K562 (cell line): Measurements from ENCODE around the gene CAPN6.

Experiments used
- FOS ChIP-seq: IDR thresholded peaks from 3 replicates; pipeline ENCODE4 v1.6.1; 2011; ENCODE audit not compliant: insufficient read length; ENCODE audit errors: extremely low read depth
- FOSL1 ChIP-seq: fragments of 200-800 bp; sonication (Bioruptor generic); conservative IDR thresholded peaks from 2 replicates; pipeline ENCODE4 v1.6.1; 2016; ENCODE audit warnings: missing genetic modification characterization, missing compliant biosample characterization
- TF ChIP-seq, protein P1 (sequence below), 3 experiments: IDR thresholded peaks in 2 of 3; conservative IDR thresholded peaks in 1 of 3; 2 replicates each; pipeline ENCODE4 v1.5.1; 2011 to 2012; ENCODE audit warnings: low read length in 3 of 3, mild to moderate bottlenecking in 3 of 3, control low read depth in 2 of 3, improper control_type of control experiment in 1 of 3, inconsistent platforms in 1 of 3, low read depth in 1 of 3, mixed read lengths in 1 of 3, moderate library complexity in 1 of 3; ENCODE audit not compliant: insufficient read depth in 2 of 3

DNA sequence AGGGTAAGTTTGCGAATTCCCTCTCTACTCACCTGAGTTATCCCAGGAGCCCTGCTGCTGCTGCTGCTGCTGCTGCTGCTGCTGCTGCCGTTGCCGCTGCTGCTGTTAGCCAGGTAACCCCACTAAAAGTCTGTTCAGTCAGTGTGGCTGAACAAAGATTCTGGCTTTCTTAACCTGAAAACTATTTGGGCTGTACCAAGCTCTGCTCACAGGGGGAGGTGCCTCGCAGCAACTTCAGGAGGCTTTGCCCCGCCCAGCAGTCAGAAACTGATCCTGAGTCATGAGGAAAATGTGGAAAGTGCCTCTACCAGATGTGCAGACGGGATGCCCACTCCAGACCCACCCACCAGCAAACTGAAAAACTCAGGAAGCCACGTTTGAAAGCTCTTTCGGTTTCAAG, at the start of gene CAPN6:
- TF ChIP-seq, protein P1, sequence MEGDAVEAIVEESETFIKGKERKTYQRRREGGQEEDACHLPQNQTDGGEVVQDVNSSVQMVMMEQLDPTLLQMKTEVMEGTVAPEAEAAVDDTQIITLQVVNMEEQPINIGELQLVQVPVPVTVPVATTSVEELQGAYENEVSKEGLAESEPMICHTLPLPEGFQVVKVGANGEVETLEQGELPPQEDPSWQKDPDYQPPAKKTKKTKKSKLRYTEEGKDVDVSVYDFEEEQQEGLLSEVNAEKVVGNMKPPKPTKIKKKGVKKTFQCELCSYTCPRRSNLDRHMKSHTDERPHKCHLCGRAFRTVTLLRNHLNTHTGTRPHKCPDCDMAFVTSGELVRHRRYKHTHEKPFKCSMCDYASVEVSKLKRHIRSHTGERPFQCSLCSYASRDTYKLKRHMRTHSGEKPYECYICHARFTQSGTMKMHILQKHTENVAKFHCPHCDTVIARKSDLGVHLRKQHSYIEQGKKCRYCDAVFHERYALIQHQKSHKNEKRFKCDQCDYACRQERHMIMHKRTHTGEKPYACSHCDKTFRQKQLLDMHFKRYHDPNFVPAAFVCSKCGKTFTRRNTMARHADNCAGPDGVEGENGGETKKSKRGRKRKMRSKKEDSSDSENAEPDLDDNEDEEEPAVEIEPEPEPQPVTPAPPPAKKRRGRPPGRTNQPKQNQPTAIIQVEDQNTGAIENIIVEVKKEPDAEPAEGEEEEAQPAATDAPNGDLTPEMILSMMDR (IDR thresholded peaks at IDR 0.05 in 2 of 3, conservative IDR thresholded peaks at IDR 0.05 in 1 of 3; ENCODE audit: insufficient read depth in 2 of 3, low read depth in 1 of 3, low read length in 3 of 3) = no peak
- no peak for TF ChIP-seq FOSL1 (tag)
- TF ChIP-seq FOS = no peak
